H9 (cell line): ENCODE data around the gene C19orf73. TPM values are rescaled to one million over a fixed set of nuclear protein-coding genes. Genes with fewer than 3 reads are reported as not detected.

Experiments used
- DNase-seq: peaks from one replicate; pipeline ENCODE4 v3.0.0-alpha.2; 2017
- H2AFZ ChIP-seq: one replicate; pipeline ENCODE4 v1.6.1; 2013; ENCODE audit warnings: mild to moderate bottlenecking, low read length, control low read depth, moderate library complexity
- H2AK5ac ChIP-seq: 2 replicates; pipeline ENCODE4 v1.6.1; 2013; ENCODE audit warnings: low read length, control low read depth, mixed read lengths; ENCODE audit not compliant: insufficient read length
- H2BK120ac ChIP-seq: one replicate; pipeline ENCODE4 v1.6.1; 2013; ENCODE audit warnings: low read depth, mild to moderate bottlenecking, low read length, control low read depth, inconsistent platforms; ENCODE audit not compliant: poor library complexity, severe bottlenecking
- H2BK12ac ChIP-seq: 2 replicates; pipeline ENCODE4 v1.6.1; 2013; ENCODE audit warnings: low read length, control low read depth, mixed read lengths, low read depth; ENCODE audit not compliant: insufficient read length
- H2BK15ac ChIP-seq: 2 replicates; pipeline ENCODE4 v1.6.1; 2013; ENCODE audit warnings: low read depth, low read length, control low read depth
- H2BK20ac ChIP-seq: one replicate; pipeline ENCODE4 v1.6.1; 2013; ENCODE audit warnings: low read depth, mild to moderate bottlenecking, low read length, control low read depth, inconsistent platforms; ENCODE audit not compliant: poor library complexity, severe bottlenecking
- H2BK5ac ChIP-seq: 2 replicates; pipeline ENCODE4 v1.6.1; 2013; ENCODE audit warnings: low read length, control low read depth, mixed read lengths; ENCODE audit not compliant: insufficient read length
- H3K14ac ChIP-seq: 2 replicates; pipeline ENCODE4 v1.6.1; 2013; ENCODE audit warnings: low read length, control low read depth; ENCODE audit not compliant: insufficient read depth
- H3K18ac ChIP-seq: 2 replicates; pipeline ENCODE4 v1.6.1; 2013; ENCODE audit warnings: low read depth, mild to moderate bottlenecking, mixed read lengths, low read length, control low read depth; ENCODE audit not compliant: insufficient read length
- H3K23ac ChIP-seq: 2 replicates; pipeline ENCODE4 v1.6.1; 2013; ENCODE audit warnings: low read length, control low read depth, mixed read lengths, low read depth; ENCODE audit not compliant: insufficient read length
- H3K23me2 ChIP-seq: 2 replicates; pipeline ENCODE4 v1.6.1; 2013; ENCODE audit warnings: low read depth, mild to moderate bottlenecking, mixed read lengths, low read length, control low read depth; ENCODE audit not compliant: insufficient read length, poor library complexity, severe bottlenecking
- H3K27ac ChIP-seq: 2 replicates; pipeline ENCODE4 v1.5.1; 2013; ENCODE audit warnings: low read length, control low read depth, mixed read lengths, low read depth; ENCODE audit not compliant: insufficient read length
- H3K27me3 ChIP-seq: 2 replicates; pipeline ENCODE4 v1.6.1; 2013; ENCODE audit warnings: low read length, control low read depth, inconsistent platforms; ENCODE audit not compliant: insufficient read depth
- H3K4ac ChIP-seq: 2 replicates; pipeline ENCODE4 v1.6.1; 2013; ENCODE audit warnings: low read depth, mild to moderate bottlenecking, control low read depth, inconsistent platforms, low read length, moderate library complexity
- H3K4me1 ChIP-seq: 2 replicates; pipeline ENCODE4 v1.6.1; 2013; ENCODE audit warnings: low read length, control low read depth, inconsistent platforms; ENCODE audit not compliant: insufficient read depth
- H3K4me2 ChIP-seq: 2 replicates; pipeline ENCODE4 v1.6.1; 2013; ENCODE audit warnings: low read length, control low read depth, mixed read lengths; ENCODE audit not compliant: insufficient read length, insufficient read depth
- H3K56ac ChIP-seq: 2 replicates; pipeline ENCODE4 v1.6.1; 2013; ENCODE audit warnings: low read depth, mild to moderate bottlenecking, mixed read lengths, low read length, control low read depth; ENCODE audit not compliant: insufficient read length
- H3K79me1 ChIP-seq: 2 replicates; pipeline ENCODE4 v1.6.1; 2013; ENCODE audit warnings: low read depth, mild to moderate bottlenecking, moderate library complexity, low read length, control low read depth, inconsistent platforms; ENCODE audit not compliant: insufficient read depth, poor library complexity, severe bottlenecking
- H3K79me2 ChIP-seq: 2 replicates; pipeline ENCODE4 v1.6.1; 2013; ENCODE audit warnings: low read length, control low read depth, inconsistent platforms; ENCODE audit not compliant: insufficient read depth
- H3K9ac ChIP-seq: 2 replicates; pipeline ENCODE4 v1.6.1; 2013; ENCODE audit warnings: low read length, control low read depth, mixed read lengths; ENCODE audit not compliant: insufficient read length; ENCODE audit errors: extremely low read depth
- H3K9me3 ChIP-seq: one replicate; pipeline ENCODE4 v1.6.1; 2013; ENCODE audit warnings: low read depth, low read length, inconsistent platforms; ENCODE audit not compliant: control insufficient read depth
- H3T11ph ChIP-seq: one replicate; pipeline ENCODE4 v1.6.1; 2013; ENCODE audit warnings: mild to moderate bottlenecking, low read length, control low read depth, inconsistent platforms
- H4K20me1 ChIP-seq: one replicate; pipeline ENCODE4 v1.6.1; 2013; ENCODE audit not compliant: control insufficient read depth, insufficient read length, insufficient read depth
- H4K5ac ChIP-seq: 2 replicates; pipeline ENCODE4 v1.6.1; 2013; ENCODE audit warnings: low read depth, mild to moderate bottlenecking, mixed read lengths, low read length, control low read depth; ENCODE audit not compliant: insufficient read length
- H4K8ac ChIP-seq: replicated peaks from 2 replicates; pipeline ENCODE4 v1.6.1; 2013; ENCODE audit warnings: low read length, control low read depth, mixed read lengths, low read depth; ENCODE audit not compliant: insufficient read length
- H4K91ac ChIP-seq: 2 replicates; pipeline ENCODE4 v1.6.1; 2013; ENCODE audit warnings: low read depth, mild to moderate bottlenecking, moderate library complexity, mixed read lengths, low read length, control low read depth; ENCODE audit not compliant: insufficient read length
- H3K27ac Mint-ChIP-seq, 3 experiments: 2 replicates in 2 of 3; 3 replicates in 1 of 3; pipeline ENCODE4 v1.8.0; 2020 to 2021; ENCODE audit warnings: mixed read lengths in 3 of 3, mild to moderate bottlenecking in 1 of 3, moderate library complexity in 1 of 3
- H3K27me3 Mint-ChIP-seq: 2 replicates; pipeline ENCODE4 v1.8.0; 2021; ENCODE audit warnings: low read depth, mild to moderate bottlenecking, moderate library complexity, mixed read lengths
- H3K36me3 Mint-ChIP-seq, 3 experiments: 2 replicates in 2 of 3; 3 replicates in 1 of 3; pipeline ENCODE4 v1.8.0; 2020 to 2021; ENCODE audit warnings: low read depth in 3 of 3, mixed read lengths in 3 of 3; ENCODE audit not compliant: insufficient read depth in 1 of 3
- H3K4me1 Mint-ChIP-seq, 2 experiments: 2 replicates each; pipeline ENCODE4 v1.8.0; 2020; ENCODE audit warnings: mixed read lengths in 2 of 2
- H3K4me3 Mint-ChIP-seq, 2 experiments: 2 replicates in 1 of 2; 3 replicates in 1 of 2; pipeline ENCODE4 v1.8.0; 2020 to 2021; ENCODE audit warnings: mild to moderate bottlenecking in 2 of 2, mixed read lengths in 2 of 2, moderate library complexity in 1 of 2
- H3K9me3 Mint-ChIP-seq, 2 experiments: 2 replicates in 1 of 2; 3 replicates in 1 of 2; pipeline ENCODE4 v1.8.0; 2020; ENCODE audit warnings: mild to moderate bottlenecking in 2 of 2, mixed read lengths in 2 of 2, moderate library complexity in 1 of 2
- CTCF ChIP-seq: fragments of 200-600 bp; sonication (generic); conservative IDR thresholded peaks from 3 replicates; pipeline ENCODE4 v1.8.0; 2021; ENCODE audit warnings: antibody characterized with exemption, mild to moderate bottlenecking
- WGBS: extraction: QIAGEN DNeasy Blood & Tissue Kit; methylation state at CpG from one replicate; pipeline ENCODE4 v1.1.7; 2013; ENCODE audit warnings: missing lambda C conversion rate, low lambda C conversion rate, mixed read lengths; ENCODE audit not compliant: insufficient read length; ENCODE audit errors: extremely low coverage; 5-methylcytosine and 5-hydroxymethylcytosine counted together
- total RNA-seq: library from RNA; stranded (reverse); gene quantifications from 2 replicates; pipeline ENCODE4 v1.2.1, GENCODE V29; 2021

Gene C19orf73
- total RNA-seq, 1 experiment from 2014 or later: 1.1 TPM

DNA sequence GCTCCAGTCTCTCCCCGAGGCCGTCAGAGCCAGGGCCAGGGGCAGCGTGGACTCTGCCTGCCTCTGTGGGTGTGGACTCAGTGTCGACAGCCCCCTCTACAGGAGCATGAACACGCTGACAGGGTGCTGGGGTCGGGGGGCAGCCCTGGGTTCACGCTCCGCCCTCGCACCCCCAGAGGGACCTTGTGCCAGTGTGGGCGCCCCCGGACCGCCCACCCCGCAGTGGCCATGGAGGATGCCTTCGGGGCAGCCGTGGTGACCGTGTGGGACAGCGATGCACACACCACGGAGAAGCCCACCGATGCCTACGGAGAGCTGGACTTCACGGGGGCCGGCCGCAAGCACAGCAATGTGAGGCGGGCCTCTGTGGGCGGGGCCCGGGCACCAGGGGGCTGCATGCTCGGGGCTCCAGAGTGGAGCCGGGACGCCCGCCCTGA, 46.9 kb upstream of the C19orf73 start:
- H3K14ac ChIP-seq: no peak overlapping the region; the same call in 1 of the 2 replicates
- H3K23ac ChIP-seq: no peak overlapping the region
- H2BK15ac ChIP-seq: no peak overlapping the region
- no peak overlapping the region for H3T11ph ChIP-seq
- no peak overlapping the region for H4K5ac ChIP-seq
- H3K23me2 ChIP-seq: no peaks in the 10 kb centered on the region
- no CpG with 5 or more reads among the region's 30 CpGs for WGBS
- Mint-ChIP-seq H3K27me3 (no peaks in the 10 kb centered on the region; the same call in 1 of the 2 replicates), H3K27ac (no peak overlapping the region), H3K9me3 (no peaks in the 10 kb centered on the region), H3K36me3 (peaks cover 0 to 2% (median 0%) of the 10 kb centered on the region in 3 experiments; a peak in 1 of 7 replicates), H3K4me1 (peaks cover 3 to 12% of the 10 kb centered on the region in 2 experiments; a peak in 3 of 4 replicates), H3K4me3 (peak overlapping the region in 1 of 2 experiments; percentile 74; a peak in 3 of 5 replicates)
- H3K9me3 ChIP-seq: no peaks in the 10 kb centered on the region
- H2BK5ac ChIP-seq: no peak overlapping the region
- no peaks in the 10 kb centered on the region for H3K27me3 ChIP-seq
- peak; percentile 38; the same call in 1 of the 3 replicates for TF ChIP-seq CTCF
- no peak overlapping the region for H4K91ac ChIP-seq
- no peaks in the 10 kb centered on the region for H3K4me1 ChIP-seq
- H4K20me1 ChIP-seq: no peaks in the 10 kb centered on the region
- DNase-seq: peak; percentile 46
- H3K27ac ChIP-seq: no peak overlapping the region
- no peak overlapping the region for H3K4ac ChIP-seq
- H3K79me1 ChIP-seq: no peaks in the 10 kb centered on the region
- H3K18ac ChIP-seq: no peak overlapping the region
- no peak overlapping the region for H2AK5ac ChIP-seq
- no peak overlapping the region for H3K4me2 ChIP-seq
- no peak overlapping the region for H2BK12ac ChIP-seq
- H2BK20ac ChIP-seq: no peak overlapping the region
- no peak overlapping the region for H3K56ac ChIP-seq
- H4K8ac ChIP-seq: no peak overlapping the region
- H2BK120ac ChIP-seq: no peak overlapping the region
- no peak overlapping the region for H3K9ac ChIP-seq
- H3K79me2 ChIP-seq: no peaks in the 10 kb centered on the region
- no peak overlapping the region for H2AFZ ChIP-seq
